K562 (cell line): ENCODE data around the gene EMID1. TPM values are rescaled to one million over a fixed set of nuclear protein-coding genes. Genes with fewer than 3 reads are reported as not detected.

Experiments used
- ATAC-seq: fragments of 200-7000 bp; cut with Tn5 transposase; 3 replicates; pipeline ENCODE4 v1.9.1; 2020; ENCODE audit warnings: moderate library complexity
- BruUV-seq: library from RNA; stranded (reverse); fragments of 400-500 nt; replicated peaks from 2 replicates; lab custom pipeline; 2021; lab: Mats Ljungman, UMichigan
- CTCF ChIA-PET: fragments of 300-600 bp; formaldehyde crosslinking; extraction: SDS; loops from one replicate; lab custom pipeline; 2021; ENCODE audit warnings: low intra/inter-chr PET ratio; lab: Yijun Ruan, JAX
- POLR2A ChIA-PET: fragments of 300-600, 350-650 bp; sonication (Branson Sonifier 250); formaldehyde crosslinking; extraction: SDS; loops from one replicate; lab custom pipeline; 2021; ENCODE audit warnings: antibody characterized with exemption, inconsistent platforms; lab: Yijun Ruan, JAX
- DNase-seq, 4 experiments: peaks; one replicate each; pipeline versions ENCODE4 v3.0.0 to v3.0.0-alpha.2; 2011 to 2018; ENCODE audit warnings: low spot score in 3 of 4, mixed read lengths in 3 of 4; ENCODE audit errors: extremely low read depth in 1 of 4
- FAIRE-seq: peaks from 2 replicates; lab custom pipeline; 2011; peaks lifted over from hg19 to GRCh38; lab: Jason Lieb, UNC
- H2AFZ ChIP-seq: 2 replicates; pipeline ENCODE4 v1.6.0; 2011; ENCODE audit warnings: low read depth, low read length, control low read depth, inconsistent platforms
- H3K27ac ChIP-seq: fragments of 200-600 bp; 3 replicates; pipeline ENCODE4 v1.8.0; 2011; ENCODE audit warnings: low read depth, mild to moderate bottlenecking, control low read depth, inconsistent platforms, low read length, moderate library complexity, mixed read lengths; ENCODE audit errors: extremely low read depth
- H3K27me3 ChIP-seq, 2 experiments: fragments of 300-600 bp in 1 of 2; 2 replicates in 1 of 2; 3 replicates in 1 of 2; pipeline versions ENCODE4 v1.6.0 to v1.8.0; 2011; ENCODE audit warnings: inconsistent platforms in 2 of 2, low read length in 2 of 2, mild to moderate bottlenecking in 1 of 2, mixed read lengths in 1 of 2, moderate library complexity in 1 of 2; ENCODE audit not compliant: control insufficient read depth in 2 of 2, insufficient read depth in 2 of 2
- H3K36me3 ChIP-seq: fragments of 300-600 bp; 3 replicates; pipeline ENCODE4 v1.8.0; 2011; ENCODE audit warnings: mild to moderate bottlenecking, low read length, inconsistent platforms; ENCODE audit not compliant: control insufficient read depth, insufficient read depth
- H3K4me1 ChIP-seq, 2 experiments: fragments of 200-600 bp in 1 of 2; replicated peaks in 1 of 2; 2 replicates in 1 of 2; 3 replicates in 1 of 2; pipeline versions ENCODE4 v1.5.1 to v1.8.0; 2011; ENCODE audit warnings: inconsistent platforms in 2 of 2, low read length in 2 of 2, mild to moderate bottlenecking in 1 of 2, mixed read lengths in 1 of 2, moderate library complexity in 1 of 2; ENCODE audit not compliant: control insufficient read depth in 2 of 2, insufficient read depth in 2 of 2
- H3K4me2 ChIP-seq: 2 replicates; pipeline ENCODE4 v1.6.1; 2011; ENCODE audit warnings: low read length, control low read depth, inconsistent platforms, mixed read lengths; ENCODE audit not compliant: insufficient read depth
- H3K4me3 ChIP-seq: fragments of 200-600 bp; sonication (generic), shearing (Covaris generic); 2 replicates; pipeline ENCODE4 v1.5.1; 2016; ENCODE audit warnings: control low read depth, inconsistent platforms
- H3K79me2 ChIP-seq: fragments of 200-600 bp; 3 replicates; pipeline ENCODE4 v1.8.0; 2011; ENCODE audit warnings: low read length, inconsistent platforms; ENCODE audit not compliant: control insufficient read depth, insufficient read depth
- H3K9ac ChIP-seq, 2 experiments: 2 replicates each; pipeline versions ENCODE4 v1.6.0 to v1.6.1; 2011; ENCODE audit warnings: low read depth in 2 of 2, low read length in 2 of 2, control low read depth in 1 of 2, inconsistent platforms in 1 of 2, mild to moderate bottlenecking in 1 of 2, mixed read lengths in 1 of 2; ENCODE audit not compliant: insufficient read depth in 1 of 2
- H3K9me1 ChIP-seq: one replicate; pipeline ENCODE4 v1.6.0; 2011; ENCODE audit warnings: inconsistent platforms, mild to moderate bottlenecking, low read length, moderate library complexity; ENCODE audit not compliant: control insufficient read depth, insufficient read depth
- H3K9me3 ChIP-seq: replicated peaks from 2 replicates; pipeline ENCODE4 v1.5.1; 2011; ENCODE audit warnings: low read depth, low read length, inconsistent platforms; ENCODE audit not compliant: control insufficient read depth, insufficient read depth
- H4K20me1 ChIP-seq: replicated peaks from 2 replicates; pipeline ENCODE4 v1.6.1; 2011; ENCODE audit warnings: low read length, inconsistent platforms, mixed read lengths; ENCODE audit not compliant: control insufficient read depth, insufficient read depth
- ESRRB ChIP-seq: fragments of 250-450 bp; sonication (Bioruptor Pico); IDR thresholded peaks from 2 replicates; pipeline ENCODE4 v1.5.0; 2020; ENCODE audit warnings: mild to moderate bottlenecking, moderate library complexity, borderline replicate concordance
- ETS2 ChIP-seq: IDR thresholded peaks from 2 replicates; pipeline ENCODE4 v1.6.1; 2016; ENCODE audit warnings: borderline replicate concordance, missing genetic modification characterization, mild to moderate bottlenecking, moderate library complexity, missing compliant biosample characterization; ENCODE audit not compliant: poor library complexity, severe bottlenecking
- GATA2 ChIP-seq: sonication (generic); formaldehyde crosslinking; IDR thresholded peaks from 2 replicates; pipeline ENCODE4 v1.4.0; 2020; ENCODE audit warnings: mild to moderate bottlenecking, missing genetic modification reagents
- HIVEP1 ChIP-seq: fragments of 250-450 bp; sonication (Bioruptor Pico); IDR thresholded peaks from 2 replicates; pipeline ENCODE4 v1.4.0; 2020; ENCODE audit warnings: mild to moderate bottlenecking
- KLF6 ChIP-seq: fragments of 250-450 bp; sonication (Bioruptor Pico); IDR thresholded peaks from 2 replicates; pipeline ENCODE4 v1.4.0; 2020; ENCODE audit warnings: mild to moderate bottlenecking, moderate library complexity, borderline replicate concordance
- NKRF ChIP-seq: fragments of 450-650 bp; IDR thresholded peaks from 2 replicates; pipeline ENCODE4 v1.6.1; 2016; ENCODE audit warnings: borderline replicate concordance
- RBM34 ChIP-seq: fragments of 200-400 bp; formaldehyde crosslinking; IDR thresholded peaks from 2 replicates; pipeline ENCODE4 v1.6.1; 2018; ENCODE audit warnings: low read length, borderline replicate concordance; ENCODE audit not compliant: insufficient read depth
- SMARCA4 ChIP-seq: fragments of 450-650 bp; IDR thresholded peaks from 2 replicates; pipeline ENCODE4 v1.6.1; 2016
- TCF3 ChIP-seq: sonication (generic); formaldehyde crosslinking; IDR thresholded peaks from 2 replicates; pipeline ENCODE4 v1.4.0; 2020; ENCODE audit warnings: mild to moderate bottlenecking, missing genetic modification reagents
- WHSC1 ChIP-seq: IDR thresholded peaks from one replicate; pipeline ENCODE4 v1.6.1; 2012; ENCODE audit warnings: low read length, control low read depth, inconsistent platforms
- ZEB2 ChIP-seq: fragments of 450-650 bp; IDR thresholded peaks from 2 replicates; pipeline ENCODE4 v1.6.1; 2016
- ZNF277 ChIP-seq: fragments of 250-450 bp; sonication (Bioruptor Pico); IDR thresholded peaks from 2 replicates; pipeline ENCODE4 v1.8.0; 2022; ENCODE audit warnings: inconsistent platforms, mild to moderate bottlenecking, moderate library complexity, borderline replicate concordance
- WGBS: fragments of 100-300 bp; shearing (Covaris generic); methylation state at CpG from one replicate; pipeline ENCODE4 v1.1.6; 2016; ENCODE audit warnings: low coverage, mixed read lengths; ENCODE audit not compliant: insufficient coverage; ENCODE audit errors: missing lambda C conversion rate; 5-methylcytosine and 5-hydroxymethylcytosine counted together
- in situ Hi-C: fragments of 300-500 bp; cut with MboI; formaldehyde crosslinking; loops from 4 replicates; pipeline ENCODE4 v1.15.0; 2018; ENCODE audit warnings: inconsistent platforms, mixed read lengths
- intact Hi-C: fragments of 100-400 bp; cut with micrococcal nuclease; formaldehyde crosslinking; loops from 2 replicates; pipeline ENCODE4 v1.14.2; 2022
- polyA plus RNA-seq, 8 experiments: library from polyadenylated mRNA; depleted of rRNA in 4 of 8; stranded (reverse) in 5 of 8; unstranded in 3 of 8; fragments of >200 nt; fragmentation: Nextera tagmentation in 2 of 8; fragmentation: Illumina TruSeq in 1 of 8; extraction: Ambion mirVana in 2 of 8; extraction: Trizol in 1 of 8; gene quantifications; 2 replicates each; pipeline versions ENCODE4 v1.2.1 to v1.2.3, GENCODE V29; 2011 to 2014; ENCODE audit warnings: inconsistent platforms in 1 of 8, missing spikeins in 1 of 8
- total RNA-seq, 7 experiments: library from RNA; depleted of rRNA in 6 of 7; stranded (reverse); fragments of >200 nt in 6 of 7; fragmentation: Illumina TruSeq in 2 of 7; extraction: Trizol in 2 of 7; gene quantifications; 2 replicates each; pipeline versions ENCODE4 v1.2.1 to v1.2.3, GENCODE V29; 2011 to 2021; ENCODE audit warnings: low replicate concordance in 1 of 7
- TF ChIP-seq, protein P1 (sequence below): IDR thresholded peaks from 3 replicates; pipeline ENCODE4 v1.6.1; 2011; ENCODE audit warnings: borderline replicate concordance, mild to moderate bottlenecking, moderate library complexity; ENCODE audit not compliant: insufficient read length; ENCODE audit errors: extremely low read depth
- TF ChIP-seq, protein P2 (sequence below): fragments of 150-350 bp; conservative IDR thresholded peaks from 2 replicates; pipeline ENCODE4 v1.6.1; 2014; ENCODE audit warnings: low read length

EMID1 gene
- total and polyA plus RNA-seq, 9 of the 15 experiments (the other 6 are each of a cell fraction or from before 2014, with no cell fraction given), result 0.15 to 7.2 (median 2.7) TPM

DNA sequence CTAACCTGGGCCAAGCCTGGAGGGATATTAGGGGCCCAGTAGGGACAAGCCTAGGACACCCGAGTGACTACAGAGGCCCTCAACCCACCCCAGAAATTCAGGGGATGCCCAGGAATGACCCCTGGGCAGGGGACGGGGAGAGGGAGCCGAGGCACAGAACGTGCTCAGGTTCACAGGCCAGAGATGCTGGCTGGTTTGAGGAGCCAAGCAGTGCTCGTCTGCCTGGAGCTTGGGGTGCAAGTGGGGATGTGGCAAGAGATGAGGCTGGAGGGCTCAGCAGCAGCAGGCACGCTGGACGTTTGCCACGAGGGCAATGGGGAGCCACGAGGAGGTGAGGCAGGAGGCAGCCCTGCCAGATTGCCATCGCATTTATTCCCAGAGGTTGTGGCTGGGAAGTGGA lies 34.0 kb upstream of the EMID1 start:
- TF ChIP-seq TCF3 (CRISPR knock-in tag), result no peak
- TF ChIP-seq WHSC1, result no peak
- TF ChIP-seq SMARCA4, result no peak
- no peak for TF ChIP-seq ETS2 (tag)
- no peak for TF ChIP-seq HIVEP1 (CRISPR knock-in tag)
- no peak for TF ChIP-seq ZEB2
- TF ChIP-seq ZNF277 (CRISPR knock-in tag), result no peak
- no peak for TF ChIP-seq RBM34
- no peak for TF ChIP-seq GATA2
- TF ChIP-seq, protein P1, sequence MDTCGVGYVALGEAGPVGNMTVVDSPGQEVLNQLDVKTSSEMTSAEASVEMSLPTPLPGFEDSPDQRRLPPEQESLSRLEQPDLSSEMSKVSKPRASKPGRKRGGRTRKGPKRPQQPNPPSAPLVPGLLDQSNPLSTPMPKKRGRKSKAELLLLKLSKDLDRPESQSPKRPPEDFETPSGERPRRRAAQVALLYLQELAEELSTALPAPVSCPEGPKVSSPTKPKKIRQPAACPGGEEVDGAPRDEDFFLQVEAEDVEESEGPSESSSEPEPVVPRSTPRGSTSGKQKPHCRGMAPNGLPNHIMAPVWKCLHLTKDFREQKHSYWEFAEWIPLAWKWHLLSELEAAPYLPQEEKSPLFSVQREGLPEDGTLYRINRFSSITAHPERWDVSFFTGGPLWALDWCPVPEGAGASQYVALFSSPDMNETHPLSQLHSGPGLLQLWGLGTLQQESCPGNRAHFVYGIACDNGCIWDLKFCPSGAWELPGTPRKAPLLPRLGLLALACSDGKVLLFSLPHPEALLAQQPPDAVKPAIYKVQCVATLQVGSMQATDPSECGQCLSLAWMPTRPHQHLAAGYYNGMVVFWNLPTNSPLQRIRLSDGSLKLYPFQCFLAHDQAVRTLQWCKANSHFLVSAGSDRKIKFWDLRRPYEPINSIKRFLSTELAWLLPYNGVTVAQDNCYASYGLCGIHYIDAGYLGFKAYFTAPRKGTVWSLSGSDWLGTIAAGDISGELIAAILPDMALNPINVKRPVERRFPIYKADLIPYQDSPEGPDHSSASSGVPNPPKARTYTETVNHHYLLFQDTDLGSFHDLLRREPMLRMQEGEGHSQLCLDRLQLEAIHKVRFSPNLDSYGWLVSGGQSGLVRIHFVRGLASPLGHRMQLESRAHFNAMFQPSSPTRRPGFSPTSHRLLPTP, result no peak
- TF ChIP-seq KLF6 (CRISPR knock-in tag), result no peak
- TF ChIP-seq, protein P2, sequence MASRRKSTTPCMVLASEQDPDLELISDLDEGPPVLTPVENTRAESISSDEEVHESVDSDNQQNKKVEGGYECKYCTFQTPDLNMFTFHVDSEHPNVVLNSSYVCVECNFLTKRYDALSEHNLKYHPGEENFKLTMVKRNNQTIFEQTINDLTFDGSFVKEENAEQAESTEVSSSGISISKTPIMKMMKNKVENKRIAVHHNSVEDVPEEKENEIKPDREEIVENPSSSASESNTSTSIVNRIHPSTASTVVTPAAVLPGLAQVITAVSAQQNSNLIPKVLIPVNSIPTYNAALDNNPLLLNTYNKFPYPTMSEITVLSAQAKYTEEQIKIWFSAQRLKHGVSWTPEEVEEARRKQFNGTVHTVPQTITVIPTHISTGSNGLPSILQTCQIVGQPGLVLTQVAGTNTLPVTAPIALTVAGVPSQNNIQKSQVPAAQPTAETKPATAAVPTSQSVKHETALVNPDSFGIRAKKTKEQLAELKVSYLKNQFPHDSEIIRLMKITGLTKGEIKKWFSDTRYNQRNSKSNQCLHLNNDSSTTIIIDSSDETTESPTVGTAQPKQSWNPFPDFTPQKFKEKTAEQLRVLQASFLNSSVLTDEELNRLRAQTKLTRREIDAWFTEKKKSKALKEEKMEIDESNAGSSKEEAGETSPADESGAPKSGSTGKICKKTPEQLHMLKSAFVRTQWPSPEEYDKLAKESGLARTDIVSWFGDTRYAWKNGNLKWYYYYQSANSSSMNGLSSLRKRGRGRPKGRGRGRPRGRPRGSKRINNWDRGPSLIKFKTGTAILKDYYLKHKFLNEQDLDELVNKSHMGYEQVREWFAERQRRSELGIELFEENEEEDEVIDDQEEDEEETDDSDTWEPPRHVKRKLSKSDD, result no peak
- TF ChIP-seq NKRF, result no peak
- TF ChIP-seq ESRRB (CRISPR knock-in tag), result no peak
- no peaks in the 10 kb centered on the region; a peak in 1 of 5 replicates for H3K4me1 ChIP-seq
- H4K20me1 ChIP-seq, result no peaks in the 10 kb centered on the region
- H3K36me3 ChIP-seq, result no peaks in the 10 kb centered on the region
- no TSS peak for BruUV-seq
- no peak for ATAC-seq
- H3K27me3 ChIP-seq, result no peaks in the 10 kb centered on the region
- in situ Hi-C loops (no loop called here), intact Hi-C loops (no loop called here)
- no peaks in the 10 kb centered on the region for H3K9me1 ChIP-seq
- H3K79me2 ChIP-seq, result no peaks in the 10 kb centered on the region
- H3K27ac ChIP-seq, result no peak overlapping the region
- H2AFZ ChIP-seq, result no peak overlapping the region
- no peak for FAIRE-seq
- ChIA-PET POLR2A (interaction anchor here (0.6 to 1.1 kb wide), 2 partner anchors 12 to 13 kb away, joined by 4 to 6 read pairs; no protein-coding TSS in a partner anchor), CTCF (no interaction called here)
- 0 out of 4 replicates have a peak overlapping the region, but pooled peaks of 1 of the 2 experiments have one; percentile 5 for H3K9ac ChIP-seq
- 23% methylated on average over 5 of the region's 10 CpGs for WGBS
- H3K9me3 ChIP-seq, result 0 out of 2 replicates have a peak, but pooled peaks cover 2% of the 10 kb centered on the region
- H3K4me2 ChIP-seq, result no peak overlapping the region
- no peak overlapping the region for H3K4me3 ChIP-seq
- DNase-seq, result no peak
